ENCODE measurements around the gene ERC1. TPM values are rescaled to one million over a fixed set of nuclear protein-coding genes. Genes with fewer than 3 reads are reported as not detected.

The ERC1 gene
- polyA plus RNA-seq, 2 of the 4 experiments (the other 2 are of a cell fraction): 14.2 to 20.9 TPM

DNA sequence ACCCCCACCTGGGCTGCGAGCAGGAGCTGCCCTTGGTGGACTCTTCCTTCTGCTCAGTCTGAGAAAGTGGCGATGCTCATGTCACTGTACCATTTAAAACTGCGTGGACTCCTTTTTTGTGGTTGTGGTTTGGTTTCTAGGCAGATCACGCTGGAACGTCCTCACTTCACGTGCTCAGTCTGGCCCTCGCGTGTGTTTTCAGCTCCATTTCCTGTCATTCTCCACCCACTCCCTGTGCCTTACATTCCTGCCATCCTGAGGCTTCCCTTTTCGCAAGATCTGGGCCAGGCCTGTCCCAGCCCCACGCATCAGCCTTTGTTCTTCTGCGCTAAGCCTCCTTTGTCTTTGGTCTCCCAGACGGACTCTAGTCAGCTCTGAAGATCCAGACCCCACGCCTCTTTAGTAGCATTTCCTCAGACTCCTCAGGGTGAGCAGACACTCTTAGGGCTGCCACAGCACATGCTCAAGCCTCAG lies 497.9 kb downstream of the ERC1 start (continued):
- TF ChIP-seq POLR2A (IDR thresholded peaks at IDR 0.05; ENCODE audit: low read length): no peak
- TF ChIP-seq JUN (IDR thresholded peaks at IDR 0.05): no peak
- TF ChIP-seq CHD4 (IDR thresholded peaks at IDR 0.05; ENCODE audit: borderline replicate concordance): no peak
- TF ChIP-seq PBX3 (IDR thresholded peaks at IDR 0.05): no peak
- no peak for TF ChIP-seq ZC3H11A (IDR thresholded peaks at IDR 0.05)
- TF ChIP-seq RAD21 (conservative IDR thresholded peaks at IDR 0.05 in 1 of 2, IDR thresholded peaks at IDR 0.05 in 1 of 2): no peak

GRCh38 chr12:1491983-1492697 lies 501.1 kb downstream of the ERC1 start:
- H3K27ac ChIP-seq: no peak overlapping the region
- TF ChIP-seq HOXB5 (CRISPR knock-in tag; IDR thresholded peaks at IDR 0.05): no peak
- TF ChIP-seq MAX (IDR thresholded peaks at IDR 0.05): no peak
- no peak for TF ChIP-seq CBX2 (IDR thresholded peaks at IDR 0.05; ENCODE audit: borderline replicate concordance, low read depth)
- TF ChIP-seq MAFK (IDR thresholded peaks at IDR 0.05; ENCODE audit: partially characterized antibody): no peak
- no peak for TF ChIP-seq HMGXB4 (CRISPR knock-in tag; IDR thresholded peaks at IDR 0.05; ENCODE audit: borderline replicate concordance)
- no peak for TF ChIP-seq RCOR1 (IDR thresholded peaks at IDR 0.05; ENCODE audit: low read depth, low read length)
- TF ChIP-seq HOXB13 (CRISPR knock-in tag; IDR thresholded peaks at IDR 0.05; ENCODE audit: low read depth): no peak
- no peak for TF ChIP-seq HEYL (CRISPR knock-in tag; IDR thresholded peaks at IDR 0.05)
- no peak for TF ChIP-seq ZC3H11A (IDR thresholded peaks at IDR 0.05)
- no peak for TF ChIP-seq JUNB (IDR thresholded peaks at IDR 0.05)
- TF ChIP-seq E2F6 (IDR thresholded peaks at IDR 0.05; ENCODE audit: borderline replicate concordance, low read depth): no peak
- no peak for TF ChIP-seq HES2 (IDR thresholded peaks at IDR 0.05)
- TF ChIP-seq RFX5 (IDR thresholded peaks at IDR 0.05): no peak
- TF ChIP-seq, protein P1, sequence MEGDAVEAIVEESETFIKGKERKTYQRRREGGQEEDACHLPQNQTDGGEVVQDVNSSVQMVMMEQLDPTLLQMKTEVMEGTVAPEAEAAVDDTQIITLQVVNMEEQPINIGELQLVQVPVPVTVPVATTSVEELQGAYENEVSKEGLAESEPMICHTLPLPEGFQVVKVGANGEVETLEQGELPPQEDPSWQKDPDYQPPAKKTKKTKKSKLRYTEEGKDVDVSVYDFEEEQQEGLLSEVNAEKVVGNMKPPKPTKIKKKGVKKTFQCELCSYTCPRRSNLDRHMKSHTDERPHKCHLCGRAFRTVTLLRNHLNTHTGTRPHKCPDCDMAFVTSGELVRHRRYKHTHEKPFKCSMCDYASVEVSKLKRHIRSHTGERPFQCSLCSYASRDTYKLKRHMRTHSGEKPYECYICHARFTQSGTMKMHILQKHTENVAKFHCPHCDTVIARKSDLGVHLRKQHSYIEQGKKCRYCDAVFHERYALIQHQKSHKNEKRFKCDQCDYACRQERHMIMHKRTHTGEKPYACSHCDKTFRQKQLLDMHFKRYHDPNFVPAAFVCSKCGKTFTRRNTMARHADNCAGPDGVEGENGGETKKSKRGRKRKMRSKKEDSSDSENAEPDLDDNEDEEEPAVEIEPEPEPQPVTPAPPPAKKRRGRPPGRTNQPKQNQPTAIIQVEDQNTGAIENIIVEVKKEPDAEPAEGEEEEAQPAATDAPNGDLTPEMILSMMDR (IDR thresholded peaks at IDR 0.05): no peak
- no peak for TF ChIP-seq ATOH8 (CRISPR knock-in tag; IDR thresholded peaks at IDR 0.05; ENCODE audit: low read depth)
- TF ChIP-seq PBX3 (IDR thresholded peaks at IDR 0.05): no peak
- TF ChIP-seq EHMT2 (IDR thresholded peaks at IDR 0.05; ENCODE audit: low read depth): no peak
- TF ChIP-seq, protein P2, sequence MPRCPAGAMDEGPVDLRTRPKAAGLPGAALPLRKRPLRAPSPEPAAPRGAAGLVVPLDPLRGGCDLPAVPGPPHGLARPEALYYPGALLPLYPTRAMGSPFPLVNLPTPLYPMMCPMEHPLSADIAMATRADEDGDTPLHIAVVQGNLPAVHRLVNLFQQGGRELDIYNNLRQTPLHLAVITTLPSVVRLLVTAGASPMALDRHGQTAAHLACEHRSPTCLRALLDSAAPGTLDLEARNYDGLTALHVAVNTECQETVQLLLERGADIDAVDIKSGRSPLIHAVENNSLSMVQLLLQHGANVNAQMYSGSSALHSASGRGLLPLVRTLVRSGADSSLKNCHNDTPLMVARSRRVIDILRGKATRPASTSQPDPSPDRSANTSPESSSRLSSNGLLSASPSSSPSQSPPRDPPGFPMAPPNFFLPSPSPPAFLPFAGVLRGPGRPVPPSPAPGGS (IDR thresholded peaks at IDR 0.05): no peak
- H3K4me3 ChIP-seq: no peak overlapping the region
- ChIA-PET CTCF (no interaction called here), POLR2A (no interaction called here)
- no peak for DNase-seq (ENCODE audit: low read depth in 1 of 2, low spot score in 1 of 2)
- ATAC-seq: no peak
- H3K4me2 ChIP-seq: no peak overlapping the region
- 81% methylated on average over 16 of the region's 16 CpGs for WGBS (ENCODE audit: missing lambda C conversion rate)
- no peak for FAIRE-seq
- no peaks in the 10 kb centered on the region for H3K4me1 ChIP-seq
- no peaks in the 10 kb centered on the region for H3K9me3 ChIP-seq
